ENCODE measurements around the gene ARID1B. TPM values are rescaled to one million over a fixed set of nuclear protein-coding genes. Genes with fewer than 3 reads are reported as not detected.

Gene ARID1B
- total RNA-seq, 2 experiments from 2014 or later: 90.1 to 164 TPM

- Histone ChIP-seq H3K4me1 (ENCODE audit: insufficient read depth, low read length, poor library complexity, severe bottlenecking) (peaks cover 39% of the 10 kb centered on the region), H2AFZ (ENCODE audit: low read length) (no peak overlapping the region), H3K9me2 (ENCODE audit: insufficient read depth, low read length) (no peaks in the 10 kb centered on the region), H4K20me1 (ENCODE audit: insufficient read depth, low read length) (peaks cover 2% of the 10 kb centered on the region; the same call in 1 of the 2 replicates), H3K79me2 (ENCODE audit: insufficient read depth, low read depth, low read length) (peaks cover 81% of the 10 kb centered on the region), H3K9me3 (ENCODE audit: low read length) (no peaks in the 10 kb centered on the region), H3K4me3 (ENCODE audit: low read depth, low read length, poor library complexity, severe bottlenecking) (no peak overlapping the region), H3K27ac (ENCODE audit: low read depth, low read length, poor library complexity, severe bottlenecking) (no peak overlapping the region), H3K36me3 (ENCODE audit: insufficient read depth, low read length) (peaks cover 15% of the 10 kb centered on the region), H3K4me2 (ENCODE audit: low read length) (no peak overlapping the region)
- intact Hi-C loops (cut with micrococcal nuclease; ENCODE audit: unreplicated experiment): no loop called here
- ChIA-PET CTCF (ENCODE audit: unreplicated experiment) (interaction anchor here (1.3 kb wide), 1 partner anchor 13 kb away, joined by 5 read pairs; no protein-coding TSS in a partner anchor), POLR2A (interaction anchor here (0.6 to 1.7 kb wide), 5 partner anchors 10 to 99 kb away, joined by 3 to 6 read pairs (median 4); no protein-coding TSS in a partner anchor)
- no TSS peak for BruUV-seq (replicated peaks)
- no peak for TF ChIP-seq CTCF (conservative IDR thresholded peaks at IDR 0.05; ENCODE audit: low read length)
- TF ChIP-seq EZH2phosphoT487 (IDR thresholded peaks at IDR 0.05; ENCODE audit: borderline replicate concordance, low read depth, low read length): no peak
- DNase-seq (ENCODE audit: low spot score): no peak
Observed at GRCh38 chr6:156879591-156879990, 102.4 kb downstream of the ARID1B start.

- H3K9me2 ChIP-seq (ENCODE audit: insufficient read depth, low read length): no peaks in the 10 kb centered on the region
- H2AFZ ChIP-seq (ENCODE audit: low read length): no peak overlapping the region
- H3K4me2 ChIP-seq (ENCODE audit: low read length): no peak overlapping the region; the same call in 1 of the 2 replicates
- no peak overlapping the region for H3K27ac ChIP-seq (ENCODE audit: low read depth, low read length, poor library complexity, severe bottlenecking)
- TF ChIP-seq EZH2phosphoT487 (IDR thresholded peaks at IDR 0.05; ENCODE audit: borderline replicate concordance, low read depth, low read length): no peak
- TF ChIP-seq CTCF (conservative IDR thresholded peaks at IDR 0.05; ENCODE audit: low read length): no peak
- H3K4me1 ChIP-seq (ENCODE audit: insufficient read depth, low read length, poor library complexity, severe bottlenecking): peaks cover 51% of the 10 kb centered on the region
- H3K36me3 ChIP-seq (ENCODE audit: insufficient read depth, low read length): peaks cover 11% of the 10 kb centered on the region
- no TSS peak for BruUV-seq (replicated peaks)
- H3K4me3 ChIP-seq (ENCODE audit: low read depth, low read length, poor library complexity, severe bottlenecking): no peak overlapping the region
- no peak for DNase-seq (ENCODE audit: low spot score)
- peaks cover 81% of the 10 kb centered on the region for H3K79me2 ChIP-seq (ENCODE audit: insufficient read depth, low read depth, low read length)
- peaks cover 4% of the 10 kb centered on the region; the same call in 1 of the 2 replicates for H4K20me1 ChIP-seq (ENCODE audit: insufficient read depth, low read length)
- POLR2A ChIA-PET: interaction anchor here (0.6 to 1.7 kb wide), 6 partner anchors 11 to 1446 kb away, joined by 4 to 10 read pairs (median 6); no protein-coding TSS in a partner anchor
- intact Hi-C loops (cut with micrococcal nuclease; ENCODE audit: unreplicated experiment): loop anchor here (10.0 kb wide), 1 partner anchor 96 kb away; no protein-coding TSS in a partner anchor
- H3K9me3 ChIP-seq (ENCODE audit: low read length): no peaks in the 10 kb centered on the region
- CTCF ChIA-PET (ENCODE audit: unreplicated experiment): no interaction called here
Observed at GRCh38 chr6:156880913-156881312, 103.7 kb downstream of the ARID1B start.

All from OCI-LY7 (cell line).